Liver (tissue), 9 donors: Measurements from ENCODE around the gene MROH9. TPM values are rescaled to one million over a fixed set of nuclear protein-coding genes. Genes with fewer than 3 reads are reported as not detected.

Experiments used
- DNase-seq: peaks from one replicate; pipeline ENCODE4 v3.0.0-alpha.2; 2017; ENCODE audit warnings: low spot score
- H3K27ac ChIP-seq, 2 donors: one replicate each; pipeline ENCODE4 v1.7.0; 2013; ENCODE audit warnings: inconsistent platforms in 2 of 2, low read length in 2 of 2, control low read depth in 1 of 2, low read depth in 1 of 2, mild to moderate bottlenecking in 1 of 2
- H3K27me3 ChIP-seq, 4 donors: one replicate each; pipeline versions ENCODE4 v1.6.1 to v1.7.0; 2013; ENCODE audit warnings: low read length in 3 of 4, inconsistent platforms in 1 of 4, mild to moderate bottlenecking in 1 of 4, moderate library complexity in 1 of 4; ENCODE audit not compliant: control insufficient read depth in 4 of 4, insufficient read depth in 4 of 4
- H3K36me3 ChIP-seq, 4 donors: one replicate each; pipeline versions ENCODE4 v1.6.1 to v1.7.0; 2013; ENCODE audit warnings: low read length in 3 of 4, mild to moderate bottlenecking in 3 of 4, low read depth in 1 of 4, moderate library complexity in 1 of 4; ENCODE audit not compliant: control insufficient read depth in 4 of 4, insufficient read depth in 3 of 4
- H3K4me1 ChIP-seq, 4 donors: one replicate each; pipeline versions ENCODE4 v1.6.1 to v1.7.0; 2013; ENCODE audit warnings: low read length in 3 of 4, mild to moderate bottlenecking in 3 of 4, moderate library complexity in 1 of 4; ENCODE audit not compliant: control insufficient read depth in 4 of 4, insufficient read depth in 4 of 4
- H3K4me3 ChIP-seq, 3 donors: one replicate each; pipeline versions ENCODE4 v1.6.1 to v1.7.0; 2013; ENCODE audit warnings: low read length in 3 of 3, control low read depth in 1 of 3, low read depth in 1 of 3, mild to moderate bottlenecking in 1 of 3
- H3K9ac ChIP-seq, 2 donors: one replicate each; pipeline ENCODE4 v1.7.0; 2013; ENCODE audit warnings: low read length in 2 of 2, mild to moderate bottlenecking in 2 of 2, moderate library complexity in 2 of 2, control low read depth in 1 of 2, low read depth in 1 of 2
- H3K9me3 ChIP-seq, 4 donors: one replicate each; pipeline versions ENCODE4 v1.6.1 to v1.7.0; 2013; ENCODE audit warnings: low read length in 3 of 4; ENCODE audit not compliant: control insufficient read depth in 4 of 4
- ATF3 ChIP-seq: IDR thresholded peaks from 2 replicates; pipeline ENCODE4 v1.6.1; 2016; ENCODE audit warnings: antibody characterized with exemption
- EGR1 ChIP-seq, 2 donors: IDR thresholded peaks; 2 replicates each; pipeline ENCODE4 v1.6.1; 2016 to 2018; ENCODE audit warnings: antibody characterized with exemption in 2 of 2, low read depth in 2 of 2
- FOXA1 ChIP-seq: IDR thresholded peaks from 2 replicates; pipeline ENCODE4 v1.6.1; 2016; ENCODE audit warnings: antibody characterized with exemption
- FOXA2 ChIP-seq: IDR thresholded peaks from 2 replicates; pipeline ENCODE4 v1.6.1; 2016; ENCODE audit warnings: antibody characterized with exemption
- GABPA ChIP-seq, 2 donors: IDR thresholded peaks in 1 of 2; conservative IDR thresholded peaks in 1 of 2; 2 replicates each; pipeline ENCODE4 v1.6.1; 2016; ENCODE audit warnings: antibody characterized with exemption in 2 of 2, mild to moderate bottlenecking in 1 of 2, moderate library complexity in 1 of 2
- HNF4G ChIP-seq: IDR thresholded peaks from 2 replicates; pipeline ENCODE4 v1.6.1; 2016; ENCODE audit warnings: antibody characterized with exemption
- JUND ChIP-seq, 2 donors: IDR thresholded peaks; 2 replicates each; pipeline ENCODE4 v1.6.1; 2016; ENCODE audit warnings: antibody characterized with exemption in 2 of 2
- NR2F2 ChIP-seq: IDR thresholded peaks from 2 replicates; pipeline ENCODE4 v1.6.1; 2016; ENCODE audit warnings: antibody characterized with exemption
- RAD21 ChIP-seq, 2 donors: IDR thresholded peaks; 2 replicates each; pipeline ENCODE4 v1.6.1; 2016; ENCODE audit warnings: antibody characterized with exemption in 2 of 2, mild to moderate bottlenecking in 2 of 2
- RXRA ChIP-seq, 2 donors: IDR thresholded peaks; 2 replicates each; pipeline ENCODE4 v1.6.1; 2017 to 2018; ENCODE audit warnings: antibody characterized with exemption in 2 of 2, mild to moderate bottlenecking in 1 of 2
- SP1 ChIP-seq: IDR thresholded peaks from 2 replicates; pipeline ENCODE4 v1.6.1; 2018; ENCODE audit warnings: antibody characterized with exemption, mild to moderate bottlenecking
- WGBS: extraction: QIAGEN DNeasy Blood & Tissue Kit; methylation state at CpG from one replicate; pipeline ENCODE4 v1.1.7; 2013; 5-methylcytosine and 5-hydroxymethylcytosine counted together
- polyA plus RNA-seq, 2 donors: library from polyadenylated mRNA; stranded (reverse) in 1 of 2; unstranded in 1 of 2; fragments of 200-250 nt in 1 of 2; fragments of >200 nt in 1 of 2; fragmentation: Nextera tagmentation in 1 of 2; extraction: Ambion mirVana in 1 of 2; gene quantifications; one replicate each; pipeline versions ENCODE4 v1.2.1 to v1.2.3, GENCODE V29; 2013 to 2015
- total RNA-seq, 2 donors: library from RNA; depleted of rRNA; stranded (reverse); fragments of >200 nt; gene quantifications; one replicate each; pipeline ENCODE4 v1.2.3, GENCODE V29; 2014
- TF ChIP-seq, protein P1 (sequence below): IDR thresholded peaks from 2 replicates; pipeline ENCODE4 v1.6.1; 2016; ENCODE audit warnings: antibody characterized with exemption
- TF ChIP-seq, protein P2 (sequence below): fragments of 150-350 bp; IDR thresholded peaks from 2 replicates; pipeline ENCODE4 v1.5.1; 2017; ENCODE audit warnings: improper control_type of control experiment, low read depth, low read length; ENCODE audit not compliant: missing input control
- TF ChIP-seq, protein P3 (sequence below): IDR thresholded peaks from 2 replicates; pipeline ENCODE4 v1.6.1; 2016; ENCODE audit warnings: antibody characterized with exemption, mild to moderate bottlenecking
- TF ChIP-seq, protein P4 (sequence below): IDR thresholded peaks from 2 replicates; pipeline ENCODE4 v1.6.1; 2016; ENCODE audit warnings: antibody characterized with exemption
- donor health status: healthy.
- donor health status: healthy.
- donor health status: healthy.
- donor health status: healthy.
- donor health status: healthy.

Gene MROH9
- total and polyA plus RNA-seq, 4 donors = not detected

GRCh38 chr1:171061425-171062143 lies 126.2 kb downstream of the MROH9 start:
- 75% methylated on average over 2 of the region's 2 CpGs for WGBS
- Histone ChIP-seq H3K9me3 (no peaks in the 10 kb centered on the region), H3K27ac (no peak overlapping the region), H3K4me1 (no peaks in the 10 kb centered on the region), H3K9ac (no peak overlapping the region), H3K27me3 (no peaks in the 10 kb centered on the region), H3K4me3 (no peak overlapping the region), H3K36me3 (no peaks in the 10 kb centered on the region)
- DNase-seq = no peak
- TF ChIP-seq, protein P1, sequence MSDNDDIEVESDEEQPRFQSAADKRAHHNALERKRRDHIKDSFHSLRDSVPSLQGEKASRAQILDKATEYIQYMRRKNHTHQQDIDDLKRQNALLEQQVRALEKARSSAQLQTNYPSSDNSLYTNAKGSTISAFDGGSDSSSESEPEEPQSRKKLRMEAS = no peak
- TF ChIP-seq SP1 = no peak
- TF ChIP-seq, protein P2, sequence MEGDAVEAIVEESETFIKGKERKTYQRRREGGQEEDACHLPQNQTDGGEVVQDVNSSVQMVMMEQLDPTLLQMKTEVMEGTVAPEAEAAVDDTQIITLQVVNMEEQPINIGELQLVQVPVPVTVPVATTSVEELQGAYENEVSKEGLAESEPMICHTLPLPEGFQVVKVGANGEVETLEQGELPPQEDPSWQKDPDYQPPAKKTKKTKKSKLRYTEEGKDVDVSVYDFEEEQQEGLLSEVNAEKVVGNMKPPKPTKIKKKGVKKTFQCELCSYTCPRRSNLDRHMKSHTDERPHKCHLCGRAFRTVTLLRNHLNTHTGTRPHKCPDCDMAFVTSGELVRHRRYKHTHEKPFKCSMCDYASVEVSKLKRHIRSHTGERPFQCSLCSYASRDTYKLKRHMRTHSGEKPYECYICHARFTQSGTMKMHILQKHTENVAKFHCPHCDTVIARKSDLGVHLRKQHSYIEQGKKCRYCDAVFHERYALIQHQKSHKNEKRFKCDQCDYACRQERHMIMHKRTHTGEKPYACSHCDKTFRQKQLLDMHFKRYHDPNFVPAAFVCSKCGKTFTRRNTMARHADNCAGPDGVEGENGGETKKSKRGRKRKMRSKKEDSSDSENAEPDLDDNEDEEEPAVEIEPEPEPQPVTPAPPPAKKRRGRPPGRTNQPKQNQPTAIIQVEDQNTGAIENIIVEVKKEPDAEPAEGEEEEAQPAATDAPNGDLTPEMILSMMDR = no peak
- TF ChIP-seq GABPA (IDR thresholded peaks at IDR 0.05 in 1 of 2, conservative IDR thresholded peaks at IDR 0.05 in 1 of 2) = no peak

DNA sequence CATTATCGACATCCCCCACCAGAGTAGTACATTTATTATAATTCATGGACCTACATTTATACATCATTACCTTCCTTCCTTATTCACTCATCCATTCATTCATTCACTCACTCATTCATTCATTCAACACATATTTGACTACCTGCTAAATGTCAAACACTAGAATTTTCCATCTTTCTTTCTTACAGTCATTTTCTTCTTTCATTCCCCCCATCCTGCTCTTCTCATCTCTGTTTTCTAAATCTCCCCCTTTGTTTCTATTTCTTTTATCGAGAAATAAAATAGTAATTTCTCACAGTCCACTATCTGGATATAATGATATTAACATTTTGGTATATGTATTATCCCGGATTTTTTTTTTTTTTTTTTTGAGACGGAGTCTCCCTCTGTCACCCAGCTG lies 127.6 kb downstream of the MROH9 start:
- no peaks in the 10 kb centered on the region for H3K9me3 ChIP-seq
- H3K4me1 ChIP-seq = no peaks in the 10 kb centered on the region
- DNase-seq = no peak
- H3K9ac ChIP-seq = no peak overlapping the region
- H3K36me3 ChIP-seq = no peaks in the 10 kb centered on the region
- no peak overlapping the region for H3K4me3 ChIP-seq
- H3K27ac ChIP-seq = no peak overlapping the region
- TF ChIP-seq FOXA1 = no peak
- no peak for TF ChIP-seq HNF4G
- TF ChIP-seq NR2F2 = no peak
- no peak for TF ChIP-seq JUND (IDR thresholded peaks at IDR 0.05)
- TF ChIP-seq, protein P3, sequence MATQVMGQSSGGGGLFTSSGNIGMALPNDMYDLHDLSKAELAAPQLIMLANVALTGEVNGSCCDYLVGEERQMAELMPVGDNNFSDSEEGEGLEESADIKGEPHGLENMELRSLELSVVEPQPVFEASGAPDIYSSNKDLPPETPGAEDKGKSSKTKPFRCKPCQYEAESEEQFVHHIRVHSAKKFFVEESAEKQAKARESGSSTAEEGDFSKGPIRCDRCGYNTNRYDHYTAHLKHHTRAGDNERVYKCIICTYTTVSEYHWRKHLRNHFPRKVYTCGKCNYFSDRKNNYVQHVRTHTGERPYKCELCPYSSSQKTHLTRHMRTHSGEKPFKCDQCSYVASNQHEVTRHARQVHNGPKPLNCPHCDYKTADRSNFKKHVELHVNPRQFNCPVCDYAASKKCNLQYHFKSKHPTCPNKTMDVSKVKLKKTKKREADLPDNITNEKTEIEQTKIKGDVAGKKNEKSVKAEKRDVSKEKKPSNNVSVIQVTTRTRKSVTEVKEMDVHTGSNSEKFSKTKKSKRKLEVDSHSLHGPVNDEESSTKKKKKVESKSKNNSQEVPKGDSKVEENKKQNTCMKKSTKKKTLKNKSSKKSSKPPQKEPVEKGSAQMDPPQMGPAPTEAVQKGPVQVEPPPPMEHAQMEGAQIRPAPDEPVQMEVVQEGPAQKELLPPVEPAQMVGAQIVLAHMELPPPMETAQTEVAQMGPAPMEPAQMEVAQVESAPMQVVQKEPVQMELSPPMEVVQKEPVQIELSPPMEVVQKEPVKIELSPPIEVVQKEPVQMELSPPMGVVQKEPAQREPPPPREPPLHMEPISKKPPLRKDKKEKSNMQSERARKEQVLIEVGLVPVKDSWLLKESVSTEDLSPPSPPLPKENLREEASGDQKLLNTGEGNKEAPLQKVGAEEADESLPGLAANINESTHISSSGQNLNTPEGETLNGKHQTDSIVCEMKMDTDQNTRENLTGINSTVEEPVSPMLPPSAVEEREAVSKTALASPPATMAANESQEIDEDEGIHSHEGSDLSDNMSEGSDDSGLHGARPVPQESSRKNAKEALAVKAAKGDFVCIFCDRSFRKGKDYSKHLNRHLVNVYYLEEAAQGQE = no peak
- no peak for TF ChIP-seq RAD21 (IDR thresholded peaks at IDR 0.05)
- no peak for TF ChIP-seq EGR1 (IDR thresholded peaks at IDR 0.05; ENCODE audit: low read depth in 2 of 2)
- TF ChIP-seq FOXA2 = no peak
- no peak for TF ChIP-seq ATF3
- no peak for TF ChIP-seq RXRA (IDR thresholded peaks at IDR 0.05)
- TF ChIP-seq, protein P1 = no peak
- no peak for TF ChIP-seq GABPA (IDR thresholded peaks at IDR 0.05 in 1 of 2, conservative IDR thresholded peaks at IDR 0.05 in 1 of 2)
- TF ChIP-seq, protein P4, sequence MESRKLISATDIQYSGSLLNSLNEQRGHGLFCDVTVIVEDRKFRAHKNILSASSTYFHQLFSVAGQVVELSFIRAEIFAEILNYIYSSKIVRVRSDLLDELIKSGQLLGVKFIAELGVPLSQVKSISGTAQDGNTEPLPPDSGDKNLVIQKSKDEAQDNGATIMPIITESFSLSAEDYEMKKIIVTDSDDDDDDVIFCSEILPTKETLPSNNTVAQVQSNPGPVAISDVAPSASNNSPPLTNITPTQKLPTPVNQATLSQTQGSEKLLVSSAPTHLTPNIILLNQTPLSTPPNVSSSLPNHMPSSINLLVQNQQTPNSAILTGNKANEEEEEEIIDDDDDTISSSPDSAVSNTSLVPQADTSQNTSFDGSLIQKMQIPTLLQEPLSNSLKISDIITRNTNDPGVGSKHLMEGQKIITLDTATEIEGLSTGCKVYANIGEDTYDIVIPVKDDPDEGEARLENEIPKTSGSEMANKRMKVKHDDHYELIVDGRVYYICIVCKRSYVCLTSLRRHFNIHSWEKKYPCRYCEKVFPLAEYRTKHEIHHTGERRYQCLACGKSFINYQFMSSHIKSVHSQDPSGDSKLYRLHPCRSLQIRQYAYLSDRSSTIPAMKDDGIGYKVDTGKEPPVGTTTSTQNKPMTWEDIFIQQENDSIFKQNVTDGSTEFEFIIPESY = no peak
- TF ChIP-seq, protein P2 = no peak
- 93% methylated on average over 4 of the region's 4 CpGs for WGBS
- no peaks in the 10 kb centered on the region for H3K27me3 ChIP-seq
